Fibroblast of the conjunctiva (primary cell): ENCODE data around the gene PALD1.

Experiments used
- DNase-seq: peaks from one replicate; pipeline ENCODE4 v3.0.0-alpha.2; 2010; ENCODE audit warnings: low read depth

Gene PALD1

GRCh38 chr10:70590655-70591416 lies 112.3 kb downstream of the PALD1 start:
- DNase-seq = no peak

GRCh38 chr10:70592186-70592735 lies 113.7 kb downstream of the PALD1 start:
- no peak for DNase-seq

- DNase-seq = no peak
Observed at GRCh38 chr10:70592746-70593512, 114.4 kb downstream of the PALD1 start.

GRCh38 chr10:70593513-70593890 lies 114.9 kb downstream of the PALD1 start:
- no peak for DNase-seq

- DNase-seq = no peak
Observed at GRCh38 chr10:70594161-70594560, 115.6 kb downstream of the PALD1 start.

- DNase-seq = no peak
Observed at GRCh38 chr10:70595566-70596016, 117.0 kb downstream of the PALD1 start.

GRCh38 chr10:70596110-70596798 lies 117.7 kb downstream of the PALD1 start:
- DNase-seq = no peak

- no peak for DNase-seq
Observed at GRCh38 chr10:70596860-70597809, 118.6 kb downstream of the PALD1 start.

GRCh38 chr10:70597856-70598815 lies 119.6 kb downstream of the PALD1 start:
- DNase-seq = no peak

- DNase-seq = no peak
Observed at GRCh38 chr10:70598857-70599295, 120.3 kb downstream of the PALD1 start.

GRCh38 chr10:70599319-70599718 lies 120.8 kb downstream of the PALD1 start:
- DNase-seq = no peak

- no peak for DNase-seq
Observed at GRCh38 chr10:70599791-70600190, 121.2 kb downstream of the PALD1 start.

- DNase-seq = no peak
Observed at GRCh38 chr10:70600512-70601395, 122.2 kb downstream of the PALD1 start.

GRCh38 chr10:70601746-70602145 lies 123.2 kb downstream of the PALD1 start:
- DNase-seq = no peak

- no peak for DNase-seq
Observed at GRCh38 chr10:70602665-70603448, 124.3 kb downstream of the PALD1 start, which contains the start of gene PRF1. TSS of gene PRF1 (minus strand) at chr10:70602741. CDS start at chr10:70600902, 1,839 bp downstream.

- no peak for DNase-seq
Observed at GRCh38 chr10:70603449-70603801, 124.9 kb downstream of the PALD1 start.

GRCh38 chr10:70604106-70604505 lies 125.5 kb downstream of the PALD1 start:
- no peak for DNase-seq

GRCh38 chr10:70605161-70605560 lies 126.6 kb downstream of the PALD1 start:
- no peak for DNase-seq
